Myocyte (in vitro differentiated cells): ENCODE results near the gene ACOX3. TPM values are rescaled to one million over a fixed set of nuclear protein-coding genes. Genes with fewer than 3 reads are reported as not detected.
"Not testable (repeated sequence)": the region's sequence is repeated elsewhere in the genome, so short reads cannot be mapped to it uniquely, and the experiment has no call there.

Source experiments
- DNase-seq: peaks from one replicate; pipeline ENCODE4 v3.0.0-alpha.2; 2012; ENCODE audit warnings: low read depth
- total RNA-seq: library from RNA; depleted of rRNA; stranded (reverse); fragments of >200 nt; gene quantifications from 2 replicates; pipeline ENCODE4 v1.2.3, GENCODE V29; 2014

ACOX3 gene
- total RNA-seq, 1 donor from 2014 or later = 24.7 TPM

- DNase-seq = no peak
These were observed 97.8 kb downstream of the ACOX3 start for GRCh38 chr4:8342651-8343261.

GRCh38 chr4:8341691-8342090, 98.8 kb downstream of the ACOX3 start:
- no peak for DNase-seq

- DNase-seq = not testable (repeated sequence)
These were observed 99.2 kb downstream of the ACOX3 start for GRCh38 chr4:8341281-8341680.

- DNase-seq = peak; percentile 61
These were observed 99.7 kb downstream of the ACOX3 start for GRCh38 chr4:8340781-8341241.

- DNase-seq = no peak
These were observed 102.1 kb downstream of the ACOX3 start for GRCh38 chr4:8338351-8338961.

GRCh38 chr4:8336412-8337075, 104.0 kb downstream of the ACOX3 start:
- no peak for DNase-seq

- no peak for DNase-seq
These were observed 104.7 kb downstream of the ACOX3 start for GRCh38 chr4:8335848-8336247.

GRCh38 chr4:8334786-8335460, 105.6 kb downstream of the ACOX3 start:
- DNase-seq = no peak

- no peak for DNase-seq
These were observed 106.6 kb downstream of the ACOX3 start for GRCh38 chr4:8333726-8334460.

GRCh38 chr4:8332891-8333331, 107.6 kb downstream of the ACOX3 start:
- no peak for DNase-seq

GRCh38 chr4:8332038-8332857, 108.3 kb downstream of the ACOX3 start:
- DNase-seq = no peak

- DNase-seq = no peak
These were observed 109.0 kb downstream of the ACOX3 start for GRCh38 chr4:8331575-8331955.

GRCh38 chr4:8330821-8331574, 109.5 kb downstream of the ACOX3 start:
- DNase-seq = peak; percentile 81

GRCh38 chr4:8329859-8330761, 110.4 kb downstream of the ACOX3 start:
- no peak for DNase-seq

GRCh38 chr4:8329560-8329858, 111.0 kb downstream of the ACOX3 start:
- DNase-seq = no peak

- DNase-seq = no peak
These were observed 111.5 kb downstream of the ACOX3 start for GRCh38 chr4:8328866-8329559.

GRCh38 chr4:8328456-8328855, 112.1 kb downstream of the ACOX3 start:
- DNase-seq = no peak

- no peak for DNase-seq
These were observed 114.3 kb downstream of the ACOX3 start for GRCh38 chr4:8326206-8326605.
